DND-41 (cell line): ENCODE measurements around the gene AKAP13.
A peak's percentile ranks its signal among the peaks of the same experiment; 100 is the strongest.

Experiments
- ATAC-seq: fragments of 200-7000 bp; cut with Tn5 transposase; 3 replicates; pipeline ENCODE4 v1.9.1; 2021; ENCODE audit warnings: low read depth; ENCODE audit not compliant: insufficient read depth
- DNase-seq: peaks from one replicate; pipeline ENCODE4 v3.0.0-alpha.2; 2020
- H2AFZ ChIP-seq: 2 replicates; pipeline ENCODE4 v1.6.0; 2012; ENCODE audit warnings: low read depth, low read length
- H3K27ac ChIP-seq: 2 replicates; pipeline ENCODE4 v1.5.1; 2012; ENCODE audit warnings: low read length, inconsistent platforms
- H3K27me3 ChIP-seq: fragments of 200-600 bp; sonication (generic); 2 replicates; pipeline ENCODE4 v1.6.0; 2012; ENCODE audit warnings: low read length, mild to moderate bottlenecking, inconsistent platforms; ENCODE audit not compliant: insufficient read depth, poor library complexity
- H3K36me3 ChIP-seq: 2 replicates; pipeline ENCODE4 v1.5.1; 2012; ENCODE audit warnings: low read length, inconsistent platforms; ENCODE audit not compliant: insufficient read depth
- H3K4me1 ChIP-seq: 2 replicates; pipeline ENCODE4 v1.5.1; 2012; ENCODE audit warnings: mild to moderate bottlenecking, low read length; ENCODE audit not compliant: insufficient read depth
- H3K4me2 ChIP-seq: 2 replicates; pipeline ENCODE4 v1.6.0; 2012; ENCODE audit warnings: mild to moderate bottlenecking, moderate library complexity, low read length, inconsistent platforms; ENCODE audit not compliant: insufficient read depth
- H3K4me3 ChIP-seq, 2 experiments: fragments of 200-600 bp in 1 of 2; shearing (Covaris generic) in 1 of 2; 2 replicates each; pipeline ENCODE4 v1.5.1; 2012 to 2016; ENCODE audit warnings: inconsistent platforms in 2 of 2, low read length in 2 of 2, mild to moderate bottlenecking in 2 of 2, low read depth in 1 of 2, moderate library complexity in 1 of 2
- H3K79me2 ChIP-seq: 2 replicates; pipeline ENCODE4 v1.6.0; 2012; ENCODE audit warnings: low read length, inconsistent platforms; ENCODE audit not compliant: insufficient read depth
- H3K9ac ChIP-seq: 2 replicates; pipeline ENCODE4 v1.6.0; 2012; ENCODE audit warnings: low read depth, mild to moderate bottlenecking, inconsistent platforms, low read length, moderate library complexity
- H3K9me3 ChIP-seq: 2 replicates; pipeline ENCODE4 v1.5.1; 2012; ENCODE audit warnings: low read length, moderate library complexity, mild to moderate bottlenecking, inconsistent platforms; ENCODE audit not compliant: insufficient read depth, severe bottlenecking
- H4K20me1 ChIP-seq: 2 replicates; pipeline ENCODE4 v1.6.0; 2012; ENCODE audit warnings: low read length; ENCODE audit not compliant: insufficient read depth
- CTCF ChIP-seq: IDR thresholded peaks from 2 replicates; pipeline ENCODE4 v1.5.1; 2012; ENCODE audit warnings: borderline replicate concordance, low read length, moderate library complexity, mild to moderate bottlenecking; ENCODE audit not compliant: poor library complexity, severe bottlenecking; ENCODE audit errors: extremely low read depth
- EZH2 ChIP-seq: IDR thresholded peaks from 3 replicates; pipeline ENCODE4 v1.6.1; 2012; ENCODE audit warnings: borderline replicate concordance, low read depth, mild to moderate bottlenecking, moderate library complexity, low read length, inconsistent platforms; ENCODE audit not compliant: severe bottlenecking

AKAP13 gene

GRCh38 chr15:85412066-85412465 is 31.7 kb downstream of the AKAP13 start:
- no peaks in the 10 kb centered on the region for H3K9me3 ChIP-seq
- H3K4me2 ChIP-seq = no peak overlapping the region
- no peak for DNase-seq
- H3K4me1 ChIP-seq = peaks cover 4% of the 10 kb centered on the region; the same call in 1 of the 2 replicates
- no peak overlapping the region for H3K27ac ChIP-seq
- H3K4me3 ChIP-seq = no peak overlapping the region
- H4K20me1 ChIP-seq = peaks cover 5% of the 10 kb centered on the region; the same call in 1 of the 2 replicates
- no peak for TF ChIP-seq EZH2
- no peak for TF ChIP-seq CTCF
- no peak overlapping the region for H3K9ac ChIP-seq
- no peaks in the 10 kb centered on the region for H3K36me3 ChIP-seq
- ATAC-seq = no peak
- no peak overlapping the region for H2AFZ ChIP-seq
- peaks cover 13% of the 10 kb centered on the region; the same call in 1 of the 2 replicates for H3K79me2 ChIP-seq
- no peaks in the 10 kb centered on the region for H3K27me3 ChIP-seq

GRCh38 chr15:85412956-85413854 is 32.8 kb downstream of the AKAP13 start:
- Histone ChIP-seq H3K4me1 (peaks cover 4% of the 10 kb centered on the region; the same call in 1 of the 2 replicates), H4K20me1 (no peaks in the 10 kb centered on the region), H3K9me3 (no peaks in the 10 kb centered on the region), H3K4me2 (no peak overlapping the region), H3K36me3 (no peaks in the 10 kb centered on the region), H3K27me3 (no peaks in the 10 kb centered on the region), H3K9ac (no peak overlapping the region), H2AFZ (no peak overlapping the region), H3K4me3 (no peak overlapping the region), H3K27ac (no peak overlapping the region), H3K79me2 (peaks cover 8% of the 10 kb centered on the region; the same call in 1 of the 2 replicates)
- peak; percentile 25 for DNase-seq
- ATAC-seq = peak; percentile 65
- no peak for TF ChIP-seq EZH2
- TF ChIP-seq CTCF = no peak

GRCh38 chr15:85414037-85414436 is 33.6 kb downstream of the AKAP13 start:
- DNase-seq = no peak
- Histone ChIP-seq H3K9ac (no peak overlapping the region), H3K4me1 (peaks cover 4% of the 10 kb centered on the region; the same call in 1 of the 2 replicates), H4K20me1 (no peaks in the 10 kb centered on the region), H3K27ac (no peak overlapping the region), H3K79me2 (peaks cover 5% of the 10 kb centered on the region; the same call in 1 of the 2 replicates), H3K4me3 (no peak overlapping the region), H3K36me3 (no peaks in the 10 kb centered on the region), H2AFZ (no peak overlapping the region), H3K9me3 (no peaks in the 10 kb centered on the region), H3K27me3 (no peaks in the 10 kb centered on the region), H3K4me2 (no peak overlapping the region)
- TF ChIP-seq CTCF (no peak), EZH2 (no peak)
- ATAC-seq = no peak
